Hepatocyte (in vitro differentiated cells): ENCODE data around the gene ADAM33.

Source experiments
- EZH2 ChIP-seq: fragments of 200-600 bp; sonication (generic); IDR thresholded peaks from 2 replicates; pipeline ENCODE4 v1.6.1; 2016; ENCODE audit warnings: antibody characterized with exemption, mild to moderate bottlenecking, borderline replicate concordance
- TF ChIP-seq, protein P1 (sequence below): fragments of 200-600 bp; sonication (generic); IDR thresholded peaks from 2 replicates; pipeline ENCODE4 v1.5.1; 2016; ENCODE audit warnings: antibody characterized with exemption, mild to moderate bottlenecking; ENCODE audit not compliant: poor library complexity

DNA sequence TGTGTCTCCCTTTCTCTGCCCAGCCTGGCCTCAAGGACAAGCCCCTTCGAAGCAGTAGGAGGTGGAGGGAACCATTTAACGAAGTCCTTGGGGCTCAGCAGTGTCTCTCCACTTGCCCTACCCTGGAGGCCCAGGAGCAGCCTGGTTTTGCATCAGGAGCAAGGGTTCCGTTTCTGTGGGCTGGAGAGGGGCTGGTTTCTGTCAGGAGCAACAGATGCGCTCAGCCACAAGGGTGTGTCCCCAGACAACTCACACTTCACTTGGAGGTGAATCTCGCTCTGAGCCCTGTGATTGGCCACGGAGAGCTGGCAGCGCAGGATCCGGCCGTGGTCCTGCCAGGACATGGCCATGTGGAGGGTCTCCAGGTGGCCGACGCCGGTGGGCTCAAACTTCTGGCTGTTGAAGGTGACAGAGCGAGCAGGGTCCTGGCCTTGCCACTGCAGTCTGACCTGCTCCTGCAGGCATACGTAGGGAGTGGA is 23.7 kb upstream of the ADAM33 start:
- TF ChIP-seq, protein P1, sequence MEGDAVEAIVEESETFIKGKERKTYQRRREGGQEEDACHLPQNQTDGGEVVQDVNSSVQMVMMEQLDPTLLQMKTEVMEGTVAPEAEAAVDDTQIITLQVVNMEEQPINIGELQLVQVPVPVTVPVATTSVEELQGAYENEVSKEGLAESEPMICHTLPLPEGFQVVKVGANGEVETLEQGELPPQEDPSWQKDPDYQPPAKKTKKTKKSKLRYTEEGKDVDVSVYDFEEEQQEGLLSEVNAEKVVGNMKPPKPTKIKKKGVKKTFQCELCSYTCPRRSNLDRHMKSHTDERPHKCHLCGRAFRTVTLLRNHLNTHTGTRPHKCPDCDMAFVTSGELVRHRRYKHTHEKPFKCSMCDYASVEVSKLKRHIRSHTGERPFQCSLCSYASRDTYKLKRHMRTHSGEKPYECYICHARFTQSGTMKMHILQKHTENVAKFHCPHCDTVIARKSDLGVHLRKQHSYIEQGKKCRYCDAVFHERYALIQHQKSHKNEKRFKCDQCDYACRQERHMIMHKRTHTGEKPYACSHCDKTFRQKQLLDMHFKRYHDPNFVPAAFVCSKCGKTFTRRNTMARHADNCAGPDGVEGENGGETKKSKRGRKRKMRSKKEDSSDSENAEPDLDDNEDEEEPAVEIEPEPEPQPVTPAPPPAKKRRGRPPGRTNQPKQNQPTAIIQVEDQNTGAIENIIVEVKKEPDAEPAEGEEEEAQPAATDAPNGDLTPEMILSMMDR = no peak
- TF ChIP-seq EZH2 = no peak
